ENCODE data around the gene TNFRSF12A. TPM values are rescaled to one million over a fixed set of nuclear protein-coding genes. Genes with fewer than 3 reads are reported as not detected.

The TNFRSF12A gene
- total and polyA plus RNA-seq, 9 of the 15 experiments (the other 6 are each of a cell fraction or from before 2014, with no cell fraction given), result 0.41 to 61.8 (median 26.5) TPM

- TF ChIP-seq, protein P1, sequence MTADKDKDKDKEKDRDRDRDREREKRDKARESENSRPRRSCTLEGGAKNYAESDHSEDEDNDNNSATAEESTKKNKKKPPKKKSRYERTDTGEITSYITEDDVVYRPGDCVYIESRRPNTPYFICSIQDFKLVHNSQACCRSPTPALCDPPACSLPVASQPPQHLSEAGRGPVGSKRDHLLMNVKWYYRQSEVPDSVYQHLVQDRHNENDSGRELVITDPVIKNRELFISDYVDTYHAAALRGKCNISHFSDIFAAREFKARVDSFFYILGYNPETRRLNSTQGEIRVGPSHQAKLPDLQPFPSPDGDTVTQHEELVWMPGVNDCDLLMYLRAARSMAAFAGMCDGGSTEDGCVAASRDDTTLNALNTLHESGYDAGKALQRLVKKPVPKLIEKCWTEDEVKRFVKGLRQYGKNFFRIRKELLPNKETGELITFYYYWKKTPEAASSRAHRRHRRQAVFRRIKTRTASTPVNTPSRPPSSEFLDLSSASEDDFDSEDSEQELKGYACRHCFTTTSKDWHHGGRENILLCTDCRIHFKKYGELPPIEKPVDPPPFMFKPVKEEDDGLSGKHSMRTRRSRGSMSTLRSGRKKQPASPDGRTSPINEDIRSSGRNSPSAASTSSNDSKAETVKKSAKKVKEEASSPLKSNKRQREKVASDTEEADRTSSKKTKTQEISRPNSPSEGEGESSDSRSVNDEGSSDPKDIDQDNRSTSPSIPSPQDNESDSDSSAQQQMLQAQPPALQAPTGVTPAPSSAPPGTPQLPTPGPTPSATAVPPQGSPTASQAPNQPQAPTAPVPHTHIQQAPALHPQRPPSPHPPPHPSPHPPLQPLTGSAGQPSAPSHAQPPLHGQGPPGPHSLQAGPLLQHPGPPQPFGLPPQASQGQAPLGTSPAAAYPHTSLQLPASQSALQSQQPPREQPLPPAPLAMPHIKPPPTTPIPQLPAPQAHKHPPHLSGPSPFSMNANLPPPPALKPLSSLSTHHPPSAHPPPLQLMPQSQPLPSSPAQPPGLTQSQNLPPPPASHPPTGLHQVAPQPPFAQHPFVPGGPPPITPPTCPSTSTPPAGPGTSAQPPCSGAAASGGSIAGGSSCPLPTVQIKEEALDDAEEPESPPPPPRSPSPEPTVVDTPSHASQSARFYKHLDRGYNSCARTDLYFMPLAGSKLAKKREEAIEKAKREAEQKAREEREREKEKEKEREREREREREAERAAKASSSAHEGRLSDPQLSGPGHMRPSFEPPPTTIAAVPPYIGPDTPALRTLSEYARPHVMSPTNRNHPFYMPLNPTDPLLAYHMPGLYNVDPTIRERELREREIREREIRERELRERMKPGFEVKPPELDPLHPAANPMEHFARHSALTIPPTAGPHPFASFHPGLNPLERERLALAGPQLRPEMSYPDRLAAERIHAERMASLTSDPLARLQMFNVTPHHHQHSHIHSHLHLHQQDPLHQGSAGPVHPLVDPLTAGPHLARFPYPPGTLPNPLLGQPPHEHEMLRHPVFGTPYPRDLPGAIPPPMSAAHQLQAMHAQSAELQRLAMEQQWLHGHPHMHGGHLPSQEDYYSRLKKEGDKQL (CRISPR knock-in tag; IDR thresholded peaks at IDR 0.05; ENCODE audit: borderline replicate concordance), result no peak
- TF ChIP-seq EWSR1 (IDR thresholded peaks at IDR 0.05; ENCODE audit: borderline replicate concordance, low read depth, partially characterized antibody) (no peak), ZNF175 (CRISPR knock-in tag; IDR thresholded peaks at IDR 0.05; ENCODE audit: low read depth) (no peak), ZNF766 (CRISPR knock-in tag; conservative IDR thresholded peaks at IDR 0.05) (peak; percentile 18; the same call in 1 of the 2 replicates), SMAD4 (CRISPR knock-in tag; conservative IDR thresholded peaks at IDR 0.05) (peak; percentile 90), ILK (tag; IDR thresholded peaks at IDR 0.05; ENCODE audit: borderline replicate concordance, low read depth) (no peak), TBL1XR1 (IDR thresholded peaks at IDR 0.05; ENCODE audit: low read length in 2 of 2) (no peak), MTA3 (IDR thresholded peaks at IDR 0.05; ENCODE audit: borderline replicate concordance) (peak; percentile 27), NCOR1 (IDR thresholded peaks at IDR 0.05) (peak; percentile 44; the same call in 1 of the 2 replicates), ZNF57 (CRISPR knock-in tag; IDR thresholded peaks at IDR 0.05) (no peak), ZC3H4 (CRISPR knock-in tag; IDR thresholded peaks at IDR 0.05; ENCODE audit: borderline replicate concordance) (peak; percentile 88), CREB3 (tag; conservative IDR thresholded peaks at IDR 0.05; ENCODE audit: low read depth) (no peak), TBP (optimal IDR thresholded peaks at IDR 0.05; ENCODE audit: low read depth, low read length) (no peak), TARDBP (IDR thresholded peaks at IDR 0.05) (no peak), PYGO2 (tag; IDR thresholded peaks at IDR 0.05) (no peak), ZKSCAN1 (IDR thresholded peaks at IDR 0.05; ENCODE audit: low read depth, low read length) (no peak), RBBP5 (IDR thresholded peaks at IDR 0.05; ENCODE audit: borderline replicate concordance, insufficient read depth, low read length, poor library complexity, severe bottlenecking) (peak; percentile 35), PPARD (CRISPR knock-in tag; IDR thresholded peaks at IDR 0.05) (no peak), JUNB (CRISPR knock-in tag; conservative IDR thresholded peaks at IDR 0.05) (no peak)
- TF ChIP-seq, protein P2, sequence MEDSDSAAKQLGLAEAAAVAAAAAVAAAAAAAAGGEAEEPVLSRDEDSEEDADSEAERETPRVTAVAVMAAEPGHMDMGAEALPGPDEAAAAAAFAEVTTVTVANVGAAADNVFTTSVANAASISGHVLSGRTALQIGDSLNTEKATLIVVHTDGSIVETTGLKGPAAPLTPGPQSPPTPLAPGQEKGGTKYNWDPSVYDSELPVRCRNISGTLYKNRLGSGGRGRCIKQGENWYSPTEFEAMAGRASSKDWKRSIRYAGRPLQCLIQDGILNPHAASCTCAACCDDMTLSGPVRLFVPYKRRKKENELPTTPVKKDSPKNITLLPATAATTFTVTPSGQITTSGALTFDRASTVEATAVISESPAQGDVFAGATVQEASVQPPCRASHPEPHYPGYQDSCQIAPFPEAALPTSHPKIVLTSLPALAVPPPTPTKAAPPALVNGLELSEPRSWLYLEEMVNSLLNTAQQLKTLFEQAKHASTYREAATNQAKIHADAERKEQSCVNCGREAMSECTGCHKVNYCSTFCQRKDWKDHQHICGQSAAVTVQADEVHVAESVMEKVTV (CRISPR knock-in tag; IDR thresholded peaks at IDR 0.05), result no peak
Measured at GRCh38 chr16:3020604-3021448, 658 bp downstream of the TNFRSF12A start (continued).

Measured in K562 (cell line).